ENCODE measurements around the gene DOP1B. TPM values are rescaled to one million over a fixed set of nuclear protein-coding genes. Genes with fewer than 3 reads are reported as not detected.

DOP1B gene
- total RNA-seq, 2 experiments from 2014 or later: 4.2 to 9.2 TPM

- BruUV-seq (replicated peaks): no TSS peak
- no peak overlapping the region for H3K4me3 ChIP-seq (ENCODE audit: low read depth, low read length, poor library complexity, severe bottlenecking)
- DNase-seq (ENCODE audit: low spot score): no peak
- no peaks in the 10 kb centered on the region for H3K9me3 ChIP-seq (ENCODE audit: low read length)
- intact Hi-C loops (cut with micrococcal nuclease; ENCODE audit: unreplicated experiment): no loop called here
- H4K20me1 ChIP-seq (ENCODE audit: insufficient read depth, low read length): no peaks in the 10 kb centered on the region
- no peak overlapping the region for H3K4me2 ChIP-seq (ENCODE audit: low read length)
- ChIA-PET POLR2A (no interaction called here), CTCF (ENCODE audit: unreplicated experiment) (no interaction called here)
- H3K9me2 ChIP-seq (ENCODE audit: insufficient read depth, low read length): no peaks in the 10 kb centered on the region
- no peaks in the 10 kb centered on the region for H3K79me2 ChIP-seq (ENCODE audit: insufficient read depth, low read depth, low read length)
- no peak overlapping the region for H3K27ac ChIP-seq (ENCODE audit: low read depth, low read length, poor library complexity, severe bottlenecking)
- H3K4me1 ChIP-seq (ENCODE audit: insufficient read depth, low read length, poor library complexity, severe bottlenecking): no peaks in the 10 kb centered on the region
- no peak overlapping the region for H2AFZ ChIP-seq (ENCODE audit: low read length)
- H3K36me3 ChIP-seq (ENCODE audit: insufficient read depth, low read length): no peaks in the 10 kb centered on the region
- TF ChIP-seq CTCF (conservative IDR thresholded peaks at IDR 0.05; ENCODE audit: low read length): no peak
- TF ChIP-seq EZH2phosphoT487 (IDR thresholded peaks at IDR 0.05; ENCODE audit: borderline replicate concordance, low read depth, low read length): no peak
Measured at GRCh38 chr21:36170823-36171222, 14.2 kb downstream of the DOP1B start.

- intact Hi-C loops (cut with micrococcal nuclease; ENCODE audit: unreplicated experiment): no loop called here
- Histone ChIP-seq H3K4me1 (ENCODE audit: insufficient read depth, low read length, poor library complexity, severe bottlenecking) (no peaks in the 10 kb centered on the region), H4K20me1 (ENCODE audit: insufficient read depth, low read length) (no peaks in the 10 kb centered on the region), H2AFZ (ENCODE audit: low read length) (no peak overlapping the region), H3K79me2 (ENCODE audit: insufficient read depth, low read depth, low read length) (no peaks in the 10 kb centered on the region), H3K27ac (ENCODE audit: low read depth, low read length, poor library complexity, severe bottlenecking) (no peak overlapping the region), H3K9me2 (ENCODE audit: insufficient read depth, low read length) (no peaks in the 10 kb centered on the region), H3K9me3 (ENCODE audit: low read length) (no peaks in the 10 kb centered on the region), H3K36me3 (ENCODE audit: insufficient read depth, low read length) (no peaks in the 10 kb centered on the region), H3K4me2 (ENCODE audit: low read length) (no peak overlapping the region), H3K4me3 (ENCODE audit: low read depth, low read length, poor library complexity, severe bottlenecking) (no peak overlapping the region)
- ChIA-PET CTCF (ENCODE audit: unreplicated experiment) (no interaction called here), POLR2A (no interaction called here)
- BruUV-seq (replicated peaks): no TSS peak
- DNase-seq (ENCODE audit: low spot score): no peak
- TF ChIP-seq CTCF (conservative IDR thresholded peaks at IDR 0.05; ENCODE audit: low read length) (no peak), EZH2phosphoT487 (IDR thresholded peaks at IDR 0.05; ENCODE audit: borderline replicate concordance, low read depth, low read length) (no peak)
Measured at GRCh38 chr21:36171336-36171735, 14.7 kb downstream of the DOP1B start.

DNA sequence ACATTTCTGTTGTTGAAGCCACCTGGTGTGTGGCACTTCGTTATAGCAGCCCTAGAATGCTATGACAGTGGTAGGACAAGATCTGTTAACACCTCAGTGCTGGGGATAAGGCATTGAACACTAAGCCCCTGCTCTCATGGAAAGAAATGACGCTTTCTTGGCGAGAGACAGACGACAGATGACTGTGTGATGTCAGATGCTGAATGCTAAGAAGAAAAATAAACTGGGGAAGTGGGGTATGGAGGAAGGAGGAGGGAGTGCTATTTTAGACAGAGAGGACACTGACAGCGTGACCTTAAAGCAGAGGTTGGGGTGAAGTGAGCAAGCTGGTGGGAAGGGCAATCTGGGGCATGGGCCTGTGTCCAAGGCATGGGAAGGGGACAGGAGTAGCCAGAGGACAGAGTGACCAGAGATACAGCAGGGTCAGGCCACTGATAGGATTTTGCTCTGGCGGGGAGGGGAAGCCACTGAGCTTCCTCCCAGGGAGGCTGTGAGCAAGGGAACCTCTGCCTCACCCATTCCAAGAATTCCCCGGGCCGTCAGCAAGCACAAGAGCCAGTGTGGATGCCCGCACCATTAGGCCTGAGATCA is 15.2 kb downstream of the DOP1B start:
- Histone ChIP-seq H2AFZ (ENCODE audit: low read length) (no peak overlapping the region), H3K4me3 (ENCODE audit: low read depth, low read length, poor library complexity, severe bottlenecking) (no peak overlapping the region), H3K4me1 (ENCODE audit: insufficient read depth, low read length, poor library complexity, severe bottlenecking) (no peaks in the 10 kb centered on the region), H4K20me1 (ENCODE audit: insufficient read depth, low read length) (no peaks in the 10 kb centered on the region), H3K9me3 (ENCODE audit: low read length) (no peaks in the 10 kb centered on the region), H3K79me2 (ENCODE audit: insufficient read depth, low read depth, low read length) (no peaks in the 10 kb centered on the region), H3K9me2 (ENCODE audit: insufficient read depth, low read length) (no peaks in the 10 kb centered on the region), H3K36me3 (ENCODE audit: insufficient read depth, low read length) (no peaks in the 10 kb centered on the region), H3K27ac (ENCODE audit: low read depth, low read length, poor library complexity, severe bottlenecking) (no peak overlapping the region), H3K4me2 (ENCODE audit: low read length) (no peak overlapping the region)
- CTCF ChIA-PET (ENCODE audit: unreplicated experiment): no interaction called here
- no peak for TF ChIP-seq EZH2phosphoT487 (IDR thresholded peaks at IDR 0.05; ENCODE audit: borderline replicate concordance, low read depth, low read length)
- no TSS peak for BruUV-seq (replicated peaks)
- DNase-seq (ENCODE audit: low spot score): no peak
- intact Hi-C loops (cut with micrococcal nuclease; ENCODE audit: unreplicated experiment): no loop called here
- POLR2A ChIA-PET: interaction anchor here (0.6 kb wide), 1 partner anchor 93 kb away, joined by 3 read pairs; no protein-coding TSS in a partner anchor

All from OCI-LY7 (cell line).